ENCODE measurements around the gene CCSAP.

Gene CCSAP

DNA sequence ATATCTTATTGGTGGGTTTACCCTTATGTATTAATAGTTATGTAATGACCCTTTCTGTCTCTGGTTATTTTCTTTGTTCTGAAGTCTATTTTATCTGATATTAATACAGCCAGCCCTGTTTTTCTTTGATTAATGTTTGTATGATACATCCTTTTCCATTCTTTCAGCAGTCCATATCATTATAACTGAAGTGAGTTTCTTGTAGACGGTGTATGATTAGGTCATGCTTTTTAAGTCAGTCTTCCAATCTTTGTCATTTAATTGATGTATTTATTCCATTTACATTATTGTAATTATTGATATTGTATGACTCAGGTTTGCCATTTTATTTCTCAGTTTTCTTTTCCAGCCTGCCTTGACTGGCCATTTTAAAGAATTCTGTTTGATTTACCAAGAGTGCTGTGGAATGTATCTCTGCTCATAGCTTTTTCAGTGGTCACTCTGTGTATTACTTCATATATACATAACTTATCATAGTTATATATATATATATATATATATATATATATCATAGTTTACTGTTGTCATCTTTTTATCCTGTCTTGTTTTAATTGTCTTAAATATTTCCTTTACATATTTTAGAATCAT, 61.4 kb downstream of the CCSAP start:
- no peak for FAIRE-seq
- DNase-seq (ENCODE audit: insufficient read length): no peak
- TF ChIP-seq POLR2A (IDR thresholded peaks at IDR 0.05; ENCODE audit: low read depth, low read length): no peak
- TF ChIP-seq TAF1 (IDR thresholded peaks at IDR 0.05; ENCODE audit: borderline replicate concordance, low read depth, low read length): no peak
- TF ChIP-seq POLR2AphosphoS5 (IDR thresholded peaks at IDR 0.05; ENCODE audit: low read depth, low read length): no peak

DNA sequence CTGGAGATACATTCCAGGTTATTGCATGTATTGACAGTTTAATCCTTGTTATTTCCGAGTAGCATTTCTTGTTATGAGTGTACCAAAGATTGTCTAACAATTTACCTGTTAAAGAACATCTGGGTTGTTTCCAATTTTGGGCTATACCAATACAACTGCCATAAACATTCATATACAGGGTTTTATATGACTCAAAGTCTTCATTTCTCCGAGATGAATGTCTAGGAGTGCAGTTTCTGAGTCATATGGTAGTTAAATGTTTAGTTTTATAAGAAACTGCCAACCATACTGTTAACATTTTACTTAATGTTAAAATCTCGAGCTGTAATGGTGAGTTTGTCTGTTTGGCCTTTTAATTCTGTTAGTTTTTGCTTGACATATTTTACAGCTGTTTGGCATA, 61.9 kb downstream of the CCSAP start:
- TF ChIP-seq POLR2A (IDR thresholded peaks at IDR 0.05; ENCODE audit: low read depth, low read length): no peak
- TF ChIP-seq POLR2AphosphoS5 (IDR thresholded peaks at IDR 0.05; ENCODE audit: low read depth, low read length): no peak
- TF ChIP-seq TAF1 (IDR thresholded peaks at IDR 0.05; ENCODE audit: borderline replicate concordance, low read depth, low read length): no peak
- DNase-seq (ENCODE audit: insufficient read length): no peak
- FAIRE-seq: no peak

DNA sequence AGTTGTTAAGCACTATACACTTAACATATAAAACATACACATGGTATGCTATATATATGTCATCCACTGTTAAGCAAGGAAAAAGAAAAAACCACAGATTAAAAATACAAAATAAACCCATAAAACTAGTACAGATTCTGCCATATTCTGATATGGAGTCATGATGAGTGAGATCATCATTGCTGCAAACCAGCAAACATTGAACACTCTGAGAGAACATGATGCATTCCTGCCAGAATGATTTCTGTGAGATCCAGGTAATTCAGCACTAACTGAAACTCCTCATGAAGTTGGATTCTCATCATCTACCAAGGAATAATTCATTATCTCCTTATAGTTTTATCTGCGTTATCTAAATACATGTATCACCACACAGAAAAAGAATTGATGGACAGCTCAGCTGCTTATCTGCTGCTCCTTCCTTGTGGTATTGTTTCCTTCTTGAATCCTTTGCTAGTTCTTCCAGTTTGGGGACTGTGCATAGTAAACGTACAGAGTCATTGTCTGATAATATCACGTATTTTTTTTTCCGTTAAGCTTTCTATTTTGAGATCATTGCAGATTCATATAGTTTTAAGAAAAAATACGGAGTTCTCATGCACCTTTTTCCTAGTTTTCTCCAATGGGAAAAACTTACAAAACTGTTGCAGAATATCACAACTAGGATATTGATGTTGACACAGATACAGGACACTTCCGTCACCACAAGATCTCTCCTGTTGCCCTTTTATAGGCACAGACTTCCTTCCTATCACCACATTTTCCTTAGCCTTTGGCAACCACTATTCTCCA, 62.6 kb downstream of the CCSAP start:
- no peak for DNase-seq (ENCODE audit: insufficient read length)
- TF ChIP-seq TAF1 (IDR thresholded peaks at IDR 0.05; ENCODE audit: borderline replicate concordance, low read depth, low read length) (no peak), POLR2AphosphoS5 (IDR thresholded peaks at IDR 0.05; ENCODE audit: low read depth, low read length) (no peak), POLR2A (IDR thresholded peaks at IDR 0.05; ENCODE audit: low read depth, low read length) (no peak)
- FAIRE-seq: no peak

DNA sequence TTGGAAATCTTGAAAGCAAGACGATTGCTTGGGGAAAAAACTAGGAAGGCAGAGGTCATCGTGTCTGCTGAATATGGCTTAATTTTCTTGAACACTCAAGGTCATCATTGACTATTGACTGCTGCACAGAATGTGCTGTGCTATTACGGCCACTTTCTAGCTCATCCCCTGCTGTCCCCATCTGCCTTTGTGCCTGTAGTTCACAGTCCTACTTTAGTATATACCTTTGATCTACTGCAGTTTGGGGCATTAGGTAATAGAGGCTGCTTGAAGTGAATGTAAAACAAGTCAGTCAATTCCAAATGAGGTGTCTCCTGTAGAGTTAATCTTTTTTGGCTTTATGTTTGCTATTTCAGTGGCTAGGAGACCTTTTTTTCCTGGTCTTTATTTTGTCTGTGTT, 63.6 kb downstream of the CCSAP start:
- no peak for DNase-seq (ENCODE audit: insufficient read length)
- TF ChIP-seq POLR2A (IDR thresholded peaks at IDR 0.05; ENCODE audit: low read depth, low read length) (no peak), TAF1 (IDR thresholded peaks at IDR 0.05; ENCODE audit: borderline replicate concordance, low read depth, low read length) (no peak), POLR2AphosphoS5 (IDR thresholded peaks at IDR 0.05; ENCODE audit: low read depth, low read length) (no peak)
- no peak for FAIRE-seq

DNA sequence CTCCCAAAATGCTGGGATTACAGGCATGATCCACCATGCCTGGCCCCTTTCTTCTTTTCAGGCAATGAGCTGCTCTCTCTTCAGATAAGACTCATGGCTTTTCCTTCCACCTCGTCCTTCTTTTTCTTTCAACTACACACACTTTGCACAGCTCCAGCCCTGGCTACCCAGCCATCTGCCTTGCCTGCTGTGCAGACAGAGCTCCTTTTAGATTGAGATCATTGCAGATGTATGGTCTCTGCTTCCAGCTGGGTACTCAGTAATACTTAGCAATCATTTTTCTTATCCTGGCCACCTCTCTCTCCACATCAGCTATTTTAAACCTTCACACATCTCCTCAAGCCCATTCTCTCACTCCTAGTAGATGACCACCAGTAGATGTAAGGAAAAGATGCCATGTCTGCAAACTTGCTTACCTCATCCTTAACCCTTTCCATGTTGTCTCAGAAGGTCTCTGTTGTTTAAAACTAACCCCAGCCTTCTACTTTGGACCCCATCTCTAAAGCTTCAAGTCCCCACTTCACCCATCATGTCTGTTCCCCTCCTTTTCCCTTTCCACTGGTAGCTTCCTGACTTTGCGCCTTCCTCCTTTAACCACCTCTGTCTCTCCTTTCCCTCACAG, 64.6 kb downstream of the CCSAP start:
- FAIRE-seq (no peak), DNase-seq (ENCODE audit: insufficient read length) (no peak)
- TF ChIP-seq POLR2A (IDR thresholded peaks at IDR 0.05; ENCODE audit: low read depth, low read length) (no peak), POLR2AphosphoS5 (IDR thresholded peaks at IDR 0.05; ENCODE audit: low read depth, low read length) (no peak), TAF1 (IDR thresholded peaks at IDR 0.05; ENCODE audit: borderline replicate concordance, low read depth, low read length) (no peak)

DNA sequence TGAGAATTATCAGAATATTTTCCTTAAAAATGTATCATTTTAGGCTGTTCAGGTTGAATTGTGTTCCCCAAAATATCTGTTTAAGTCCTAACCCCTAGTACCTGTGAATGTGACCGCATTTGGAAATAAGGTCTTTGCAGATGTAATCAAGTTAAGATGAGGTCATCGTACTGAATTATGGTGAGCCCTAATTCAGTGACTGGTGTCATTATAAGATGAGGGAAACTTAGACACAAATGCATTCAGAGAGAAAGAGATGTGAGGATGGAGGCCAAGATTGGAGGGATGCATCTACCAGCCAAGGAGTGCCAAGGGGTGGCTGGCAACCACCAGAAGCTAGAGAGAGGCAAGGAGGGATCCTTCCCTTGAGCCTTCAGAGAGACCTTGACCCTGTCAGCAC, 67.8 kb downstream of the CCSAP start:
- TF ChIP-seq TAF1 (IDR thresholded peaks at IDR 0.05; ENCODE audit: borderline replicate concordance, low read depth, low read length): no peak
- no peak for TF ChIP-seq POLR2AphosphoS5 (IDR thresholded peaks at IDR 0.05; ENCODE audit: low read depth, low read length)
- no peak for TF ChIP-seq POLR2A (IDR thresholded peaks at IDR 0.05; ENCODE audit: low read depth, low read length)

DNA sequence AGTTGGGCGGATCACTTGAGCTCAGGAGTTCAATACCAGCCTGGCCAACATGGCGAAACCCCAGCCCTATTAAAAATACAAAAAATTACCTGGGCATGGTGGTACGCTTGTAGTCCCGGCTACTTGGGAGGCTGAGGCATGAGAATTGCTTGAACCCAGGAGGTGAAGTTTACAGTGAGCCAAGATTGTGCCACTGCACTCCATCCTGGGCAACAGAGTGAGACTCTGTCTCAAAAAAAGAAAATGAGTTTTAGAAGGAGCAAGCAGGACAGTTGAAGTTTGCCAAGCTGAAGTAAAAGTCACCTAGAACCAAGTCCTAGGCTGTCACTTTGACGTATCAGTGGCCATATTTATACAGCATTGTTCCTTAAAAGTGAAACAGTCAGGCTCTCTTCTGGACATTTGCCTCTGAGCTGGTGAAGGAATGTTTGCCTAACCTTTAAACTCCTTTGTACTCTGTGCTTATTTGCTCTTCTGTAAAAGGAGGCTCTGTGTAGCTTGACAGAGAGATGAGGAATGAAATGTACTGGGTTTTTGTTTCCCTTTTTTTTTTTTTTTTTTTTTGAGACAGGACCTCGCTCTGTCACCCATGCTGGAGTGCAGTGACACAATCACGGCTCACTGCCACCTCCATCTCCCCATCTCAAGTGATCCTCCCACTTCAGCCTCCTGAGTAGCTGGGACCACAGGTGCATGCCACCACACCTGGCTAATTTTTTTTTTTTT, 69.2 kb downstream of the CCSAP start:
- no peak for FAIRE-seq
- TF ChIP-seq TAF1 (IDR thresholded peaks at IDR 0.05; ENCODE audit: borderline replicate concordance, low read depth, low read length) (no peak), POLR2A (IDR thresholded peaks at IDR 0.05; ENCODE audit: low read depth, low read length) (no peak)
- no peak for DNase-seq (ENCODE audit: insufficient read length)

More for the DNA sequence above, 67.8 kb downstream of the CCSAP start:
- DNase-seq (ENCODE audit: insufficient read length): no peak
- no peak for FAIRE-seq

DNA sequence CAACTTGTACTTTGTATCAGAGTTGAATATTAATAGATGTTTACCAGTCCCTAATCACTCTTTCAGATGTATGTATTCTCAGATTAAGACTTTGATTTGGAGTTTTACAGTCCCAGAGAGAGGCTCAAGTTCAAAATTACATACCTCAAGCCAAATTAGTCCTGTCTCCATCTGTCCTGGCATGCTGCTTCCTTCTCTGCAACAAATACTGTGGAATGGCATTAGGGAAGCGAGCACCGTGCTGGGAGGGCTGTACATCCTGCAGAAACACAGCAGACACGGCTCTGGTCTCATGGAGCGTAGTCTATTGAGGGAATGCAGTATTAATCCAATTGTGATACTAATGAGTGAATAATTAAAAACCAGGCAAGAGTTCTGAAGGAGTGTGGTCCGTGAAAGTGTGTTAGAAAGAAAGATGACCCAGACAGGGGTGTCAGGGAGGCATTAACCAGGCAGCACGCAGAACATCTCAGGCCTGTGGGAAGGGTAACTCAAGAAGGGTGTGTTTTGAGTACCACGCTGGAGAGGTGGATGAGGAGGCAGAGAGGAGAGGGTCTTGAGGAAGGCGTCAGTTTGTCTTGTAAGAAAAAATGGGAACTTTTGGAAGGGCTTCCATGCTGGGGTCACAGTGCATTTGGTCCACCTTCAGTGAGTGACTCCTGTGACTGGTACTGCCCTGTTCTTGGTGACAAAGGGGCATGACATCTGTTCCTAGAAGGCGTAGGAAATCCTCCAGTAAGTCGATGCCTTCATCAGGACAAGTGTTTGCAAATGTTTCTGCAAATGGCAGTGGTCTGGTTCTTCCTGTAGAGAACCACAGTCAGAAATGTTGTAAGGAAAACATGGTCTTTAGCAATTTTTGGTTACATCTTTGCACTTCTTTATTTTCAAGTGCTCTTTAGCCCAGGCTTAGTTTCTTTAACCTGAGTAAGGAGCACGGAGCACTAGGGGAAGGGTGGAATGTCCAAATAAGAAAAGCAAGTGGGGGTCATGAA, 70.4 kb downstream of the CCSAP start:
- no peak for FAIRE-seq
- DNase-seq (ENCODE audit: insufficient read length): no peak
- TF ChIP-seq TAF1 (IDR thresholded peaks at IDR 0.05; ENCODE audit: borderline replicate concordance, low read depth, low read length) (no peak), POLR2A (IDR thresholded peaks at IDR 0.05; ENCODE audit: low read depth, low read length) (no peak), POLR2AphosphoS5 (IDR thresholded peaks at IDR 0.05; ENCODE audit: low read depth, low read length) (no peak)

DNA sequence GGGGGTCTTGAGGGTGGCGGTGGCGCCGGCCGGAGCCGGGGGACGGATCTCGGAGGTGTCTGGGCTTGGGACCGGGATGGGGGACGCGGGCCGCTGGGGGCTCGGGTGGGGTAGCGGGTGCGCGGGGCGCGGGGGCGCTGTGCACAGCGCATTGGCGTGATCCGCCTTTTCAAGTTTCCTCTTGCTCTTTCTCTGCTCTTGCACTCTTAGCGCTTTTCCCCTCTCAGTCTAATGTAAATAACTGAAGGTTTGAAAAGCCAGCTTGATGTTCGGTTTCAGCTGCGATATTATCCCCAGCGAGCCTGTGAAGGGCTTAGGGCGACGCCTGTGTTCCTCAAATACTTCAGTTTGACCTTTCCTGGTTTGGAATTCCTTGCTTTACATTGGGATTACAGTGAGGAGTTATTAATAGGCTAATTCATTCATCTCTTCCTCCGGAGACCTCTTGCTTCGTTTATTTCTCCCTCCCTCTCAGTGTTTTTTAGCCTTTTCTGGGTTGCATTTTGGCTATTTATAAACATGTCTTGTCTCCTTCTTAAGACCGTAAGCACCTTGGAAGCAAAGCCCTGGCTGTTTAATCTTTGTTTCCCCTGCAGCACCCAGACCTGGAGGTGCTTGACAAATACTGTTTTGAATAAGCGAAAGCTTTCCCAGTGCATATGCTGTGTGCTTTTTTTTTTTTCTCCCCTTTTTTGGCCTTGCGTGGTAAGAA, 71.2 kb downstream of the CCSAP start:
- FAIRE-seq (no peak), DNase-seq (ENCODE audit: insufficient read length) (peak; percentile 18)
- TF ChIP-seq POLR2A (IDR thresholded peaks at IDR 0.05; ENCODE audit: low read depth, low read length) (no peak), TAF1 (IDR thresholded peaks at IDR 0.05; ENCODE audit: borderline replicate concordance, low read depth, low read length) (no peak), POLR2AphosphoS5 (IDR thresholded peaks at IDR 0.05; ENCODE audit: low read depth, low read length) (no peak)
